Neuronal stem cell (in vitro differentiated cells): Measurements from ENCODE around the gene CD22.
"Not testable (repeated sequence)": the region's sequence is repeated elsewhere in the genome, so short reads cannot be mapped to it uniquely, and the experiment has no call there.

ENCODE experiments used
- DNase-seq: peaks from one replicate; pipeline ENCODE4 v3.0.0-alpha.2; 2013; ENCODE audit warnings: low spot score
- H2AFZ ChIP-seq: one replicate; pipeline ENCODE4 v1.6.1; 2013; ENCODE audit warnings: mild to moderate bottlenecking, low read length, inconsistent platforms
- H2AK5ac ChIP-seq: 2 replicates; pipeline ENCODE4 v1.6.1; 2013; ENCODE audit warnings: low read depth, mild to moderate bottlenecking, inconsistent platforms, low read length, moderate library complexity, mixed read lengths
- H2BK120ac ChIP-seq: 2 replicates; pipeline ENCODE4 v1.6.1; 2013; ENCODE audit warnings: low read depth, mild to moderate bottlenecking, inconsistent platforms, low read length, moderate library complexity, mixed read lengths
- H2BK12ac ChIP-seq: one replicate; pipeline ENCODE4 v1.6.1; 2013; ENCODE audit warnings: low read length, inconsistent platforms
- H2BK15ac ChIP-seq: 2 replicates; pipeline ENCODE4 v1.6.1; 2013; ENCODE audit warnings: mild to moderate bottlenecking, low read length, inconsistent platforms, mixed read lengths
- H2BK5ac ChIP-seq: one replicate; pipeline ENCODE4 v1.6.1; 2013; ENCODE audit warnings: inconsistent platforms, mild to moderate bottlenecking, low read length, moderate library complexity
- H3K14ac ChIP-seq: one replicate; pipeline ENCODE4 v1.6.1; 2013; ENCODE audit warnings: low read length, inconsistent platforms
- H3K18ac ChIP-seq: 2 replicates; pipeline ENCODE4 v1.6.1; 2013; ENCODE audit warnings: low read length, inconsistent platforms
- H3K23ac ChIP-seq: 2 replicates; pipeline ENCODE4 v1.6.1; 2013; ENCODE audit warnings: low read depth, mild to moderate bottlenecking, mixed read lengths, low read length, inconsistent platforms; ENCODE audit not compliant: poor library complexity
- H3K27ac ChIP-seq: replicated peaks from 3 replicates; pipeline ENCODE4 v1.5.1; 2013; ENCODE audit warnings: low read length, inconsistent platforms
- H3K27me3 ChIP-seq, 3 experiments: 2 replicates each; pipeline ENCODE4 v1.6.1; 2013; ENCODE audit warnings: low read length in 3 of 3, mild to moderate bottlenecking in 2 of 3, inconsistent platforms in 1 of 3, low read depth in 1 of 3, mixed read lengths in 1 of 3, moderate library complexity in 1 of 3; ENCODE audit not compliant: control insufficient read depth in 3 of 3, insufficient read depth in 3 of 3
- H3K36me3 ChIP-seq, 2 donors: replicated peaks in 1 of 2; 2 replicates each; pipeline ENCODE4 v1.6.1; 2013; ENCODE audit warnings: low read length in 2 of 2; ENCODE audit not compliant: control insufficient read depth in 2 of 2, insufficient read depth in 2 of 2
- H3K4ac ChIP-seq: 2 replicates; pipeline ENCODE4 v1.6.1; 2013; ENCODE audit warnings: inconsistent platforms, mild to moderate bottlenecking, low read length, moderate library complexity
- H3K4me1 ChIP-seq, 2 donors: 1 replicate in 1 of 2; 2 replicates in 1 of 2; pipeline ENCODE4 v1.6.1; 2013; ENCODE audit warnings: low read length in 2 of 2, low read depth in 1 of 2; ENCODE audit not compliant: control insufficient read depth in 2 of 2, insufficient read depth in 1 of 2
- H3K4me2 ChIP-seq: one replicate; pipeline ENCODE4 v1.6.1; 2013; ENCODE audit warnings: mild to moderate bottlenecking, low read length, inconsistent platforms; ENCODE audit not compliant: insufficient read depth, poor library complexity, severe bottlenecking
- H3K4me3 ChIP-seq, 2 donors: 2 replicates each; pipeline ENCODE4 v1.5.1; 2013; ENCODE audit warnings: low read length in 2 of 2, mild to moderate bottlenecking in 2 of 2, inconsistent platforms in 1 of 2, moderate library complexity in 1 of 2
- H3K79me1 ChIP-seq: one replicate; pipeline ENCODE4 v1.6.1; 2013; ENCODE audit warnings: low read depth, mild to moderate bottlenecking, inconsistent platforms, low read length, moderate library complexity
- H3K9ac ChIP-seq: one replicate; pipeline ENCODE4 v1.6.1; 2013; ENCODE audit warnings: mild to moderate bottlenecking, low read depth, low read length, inconsistent platforms; ENCODE audit not compliant: poor library complexity
- H3K9me3 ChIP-seq, 2 donors: replicated peaks in 1 of 2; 2 replicates each; pipeline versions ENCODE3 to v1.6.1; 2013; ENCODE audit warnings: low read length in 2 of 2, mild to moderate bottlenecking in 2 of 2, inconsistent platforms in 1 of 2, low read depth in 1 of 2, mixed read lengths in 1 of 2, moderate library complexity in 1 of 2; ENCODE audit not compliant: control insufficient read depth in 2 of 2, insufficient read depth in 1 of 2
- H4K8ac ChIP-seq: one replicate; pipeline ENCODE4 v1.6.1; 2013; ENCODE audit warnings: low read depth, mild to moderate bottlenecking, inconsistent platforms, low read length, moderate library complexity
- H4K91ac ChIP-seq: one replicate; pipeline ENCODE4 v1.6.1; 2013; ENCODE audit warnings: low read length, low read depth, mild to moderate bottlenecking, inconsistent platforms; ENCODE audit not compliant: poor library complexity
- WGBS, 2 donors: extraction: QIAGEN DNeasy Blood & Tissue Kit; methylation state at CpG; one replicate each; pipeline ENCODE4 v1.1.7; 2013; ENCODE audit warnings: missing lambda C conversion rate in 2 of 2, mixed read lengths in 1 of 2; ENCODE audit not compliant: insufficient read length in 2 of 2, insufficient replicate concordance in 1 of 2; ENCODE audit errors: extremely low coverage in 2 of 2; 5-methylcytosine and 5-hydroxymethylcytosine counted together

Gene CD22

GRCh38 chr19:35375505-35376307 is 46.7 kb downstream of the CD22 start:
- Histone ChIP-seq H3K23ac (no peak overlapping the region), H4K91ac (no peak overlapping the region), H2BK120ac (no peak overlapping the region), H3K18ac (no peak overlapping the region), H2BK5ac (no peak overlapping the region), H3K9me3 (no peaks in the 10 kb centered on the region), H2BK15ac (no peak overlapping the region), H3K36me3 (no peaks in the 10 kb centered on the region), H4K8ac (no peak overlapping the region), H2AK5ac (no peak overlapping the region), H3K79me1 (no peaks in the 10 kb centered on the region), H3K27ac (no peak overlapping the region), H3K14ac (no peak overlapping the region), H3K4me1 (no peaks in the 10 kb centered on the region), H3K9ac (no peak overlapping the region), H3K4me2 (no peak overlapping the region), H2AFZ (no peak overlapping the region), H3K27me3 (no peaks in the 10 kb centered on the region), H3K4ac (no peak overlapping the region), H3K4me3 (no peak overlapping the region), H2BK12ac (no peak overlapping the region)
- WGBS, 2 donors = no CpG with 5 or more reads among the region's 12 CpGs
- no peak for DNase-seq

- H2BK12ac ChIP-seq = no peak overlapping the region
- DNase-seq = no peak
- H3K14ac ChIP-seq = no peak overlapping the region
- H3K79me1 ChIP-seq = no peaks in the 10 kb centered on the region
- H3K4me3 ChIP-seq = no peak overlapping the region
- H4K91ac ChIP-seq = no peak overlapping the region
- H3K36me3 ChIP-seq = no peaks in the 10 kb centered on the region
- H3K4me2 ChIP-seq = no peak overlapping the region
- 100% methylated on average over 1 of the region's 1 CpG for WGBS, 2 donors
- H3K23ac ChIP-seq = no peak overlapping the region
- no peak overlapping the region for H2BK5ac ChIP-seq
- H3K9ac ChIP-seq = no peak overlapping the region
- H3K4me1 ChIP-seq = no peaks in the 10 kb centered on the region
- H4K8ac ChIP-seq = no peak overlapping the region
- H2BK15ac ChIP-seq = no peak overlapping the region
- H3K18ac ChIP-seq = no peak overlapping the region
- H2AK5ac ChIP-seq = no peak overlapping the region
- peaks cover 0 to 2% of the 10 kb centered on the region in 2 donors for H3K9me3 ChIP-seq
- H3K4ac ChIP-seq = no peak overlapping the region
- no peak overlapping the region for H2BK120ac ChIP-seq
- H3K27me3 ChIP-seq = no peaks in the 10 kb centered on the region
- H2AFZ ChIP-seq = no peak overlapping the region
- no peak overlapping the region for H3K27ac ChIP-seq
Measured at GRCh38 chr19:35377656-35378055, 48.7 kb downstream of the CD22 start.

- no peak overlapping the region for H3K4me2 ChIP-seq
- H3K4me3 ChIP-seq = no peak overlapping the region
- no peak overlapping the region for H3K9ac ChIP-seq
- H3K27me3 ChIP-seq = no peaks in the 10 kb centered on the region
- H3K36me3 ChIP-seq = no peaks in the 10 kb centered on the region
- no peak overlapping the region for H3K4ac ChIP-seq
- H4K91ac ChIP-seq = no peak overlapping the region
- H2BK15ac ChIP-seq = no peak overlapping the region
- no peak overlapping the region for H2AFZ ChIP-seq
- no peak overlapping the region for H2BK120ac ChIP-seq
- no peak overlapping the region for H2AK5ac ChIP-seq
- H2BK5ac ChIP-seq = no peak overlapping the region
- DNase-seq = no peak
- H3K4me1 ChIP-seq = no peaks in the 10 kb centered on the region
- H4K8ac ChIP-seq = no peak overlapping the region
- no peaks in the 10 kb centered on the region for H3K79me1 ChIP-seq
- no peak overlapping the region for H3K14ac ChIP-seq
- no peak overlapping the region for H2BK12ac ChIP-seq
- no peak overlapping the region for H3K23ac ChIP-seq
- peaks cover 0 to 2% of the 10 kb centered on the region in 2 donors for H3K9me3 ChIP-seq
- WGBS, 2 donors = no CpG with 5 or more reads among the region's 3 CpGs
- no peak overlapping the region for H3K27ac ChIP-seq
- H3K18ac ChIP-seq = no peak overlapping the region
Measured at GRCh38 chr19:35378356-35378755, 49.4 kb downstream of the CD22 start.

- DNase-seq, H3K14ac ChIP-seq: not testable (repeated sequence)
Measured at GRCh38 chr19:35379545-35379944, 50.6 kb downstream of the CD22 start.

More at GRCh38 chr19:35379545-35379944, 50.6 kb downstream of the CD22 start:
- not testable (repeated sequence) for H3K79me1 ChIP-seq, H3K36me3 ChIP-seq, H3K4me3 ChIP-seq, H3K18ac ChIP-seq, H3K9ac ChIP-seq, H2BK120ac ChIP-seq, H2BK15ac ChIP-seq, H3K27ac ChIP-seq, H3K27me3 ChIP-seq, H2AFZ ChIP-seq, H2BK12ac ChIP-seq, H4K91ac ChIP-seq, H2AK5ac ChIP-seq, H3K4ac ChIP-seq, H3K9me3 ChIP-seq, H3K23ac ChIP-seq, H3K4me2 ChIP-seq, H4K8ac ChIP-seq, H2BK5ac ChIP-seq, H3K4me1 ChIP-seq
- no CpG with 5 or more reads among the region's 5 CpGs for WGBS, 2 donors
